ENCODE data around the gene EFNA1. TPM values are rescaled to one million over a fixed set of nuclear protein-coding genes. Genes with fewer than 3 reads are reported as not detected.
A peak's percentile ranks its signal among the peaks of the same experiment; 100 is the strongest.

EFNA1 gene
- total and polyA plus RNA-seq, 2 experiments from 2014 or later, result 3.2 to 5.1 TPM

DNA sequence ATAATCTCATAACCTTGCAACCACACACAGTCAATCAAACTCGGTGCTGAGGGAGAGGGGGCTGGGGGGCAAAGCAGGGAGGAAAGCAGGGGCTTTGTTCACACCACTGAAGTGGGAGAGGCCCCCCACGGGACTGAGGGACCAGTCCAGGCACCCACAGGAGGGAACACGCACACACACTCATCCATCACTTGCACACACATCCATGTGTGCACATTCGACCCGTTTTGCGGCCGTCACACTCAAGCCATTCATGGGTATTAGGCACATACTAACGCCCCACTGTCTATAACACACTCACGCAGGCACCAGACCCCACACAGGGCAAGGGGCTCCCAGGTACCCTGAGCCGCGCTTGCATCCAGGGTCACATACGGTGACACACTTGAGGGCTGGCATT is 35.0 kb upstream of the EFNA1 start:
- no peaks in the 10 kb centered on the region for H4K20me1 ChIP-seq (replicated peaks; ENCODE audit: insufficient read depth)
- ATAC-seq, result no peak
- H3K36me3 ChIP-seq (ENCODE audit: insufficient read depth), result no peaks in the 10 kb centered on the region
- Mint-ChIP-seq H3K27me3 (ENCODE audit: insufficient read depth, low read depth, poor library complexity) (peaks cover 21% of the 10 kb centered on the region), H3K4me1 (peaks cover 22% of the 10 kb centered on the region), H3K27ac (no peak overlapping the region), H3K36me3 (ENCODE audit: low read depth) (no peaks in the 10 kb centered on the region; the same call in 2 of the 3 replicates), H3K9me3 (no peaks in the 10 kb centered on the region), H3K4me3 (no peak overlapping the region; the same call in 2 of the 3 replicates)
- TF ChIP-seq ZNF114 (CRISPR knock-in tag; IDR thresholded peaks at IDR 0.05) (no peak), CREB1 (CRISPR knock-in tag; IDR thresholded peaks at IDR 0.05; ENCODE audit: low read depth) (no peak), EZH2 (IDR thresholded peaks at IDR 0.05; ENCODE audit: low read depth, unreplicated experiment) (no peak), POLR2AphosphoS5 (IDR thresholded peaks at IDR 0.05; ENCODE audit: low read depth) (no peak), NANOG (IDR thresholded peaks at IDR 0.05; ENCODE audit: borderline replicate concordance) (no peak), STAT1 (IDR thresholded peaks at IDR 0.05; ENCODE audit: unreplicated experiment) (no peak)
- H3K4me2 ChIP-seq, result no peak overlapping the region
- H3K79me2 ChIP-seq (replicated peaks; ENCODE audit: insufficient read depth), result no peaks in the 10 kb centered on the region
- H3K27ac ChIP-seq (ENCODE audit: low read depth), result no peak overlapping the region
- 0 out of 2 replicates have a peak, but pooled peaks cover 9% of the 10 kb centered on the region for H3F3A ChIP-seq (replicated peaks; ENCODE audit: low read depth)
- H3K9me2 ChIP-seq (ENCODE audit: insufficient read depth), result no peaks in the 10 kb centered on the region
- H2AFZ ChIP-seq, result no peak overlapping the region
- DNase-seq (ENCODE audit: low spot score), result no peak
- peaks cover 10% of the 10 kb centered on the region; the same call in 1 of the 2 replicates for H3K27me3 ChIP-seq (ENCODE audit: insufficient read depth)
- H3K4me1 ChIP-seq (ENCODE audit: insufficient read depth), result peaks cover 7% of the 10 kb centered on the region; the same call in 1 of the 2 replicates
- no peak overlapping the region for H3K4me3 ChIP-seq

DNA sequence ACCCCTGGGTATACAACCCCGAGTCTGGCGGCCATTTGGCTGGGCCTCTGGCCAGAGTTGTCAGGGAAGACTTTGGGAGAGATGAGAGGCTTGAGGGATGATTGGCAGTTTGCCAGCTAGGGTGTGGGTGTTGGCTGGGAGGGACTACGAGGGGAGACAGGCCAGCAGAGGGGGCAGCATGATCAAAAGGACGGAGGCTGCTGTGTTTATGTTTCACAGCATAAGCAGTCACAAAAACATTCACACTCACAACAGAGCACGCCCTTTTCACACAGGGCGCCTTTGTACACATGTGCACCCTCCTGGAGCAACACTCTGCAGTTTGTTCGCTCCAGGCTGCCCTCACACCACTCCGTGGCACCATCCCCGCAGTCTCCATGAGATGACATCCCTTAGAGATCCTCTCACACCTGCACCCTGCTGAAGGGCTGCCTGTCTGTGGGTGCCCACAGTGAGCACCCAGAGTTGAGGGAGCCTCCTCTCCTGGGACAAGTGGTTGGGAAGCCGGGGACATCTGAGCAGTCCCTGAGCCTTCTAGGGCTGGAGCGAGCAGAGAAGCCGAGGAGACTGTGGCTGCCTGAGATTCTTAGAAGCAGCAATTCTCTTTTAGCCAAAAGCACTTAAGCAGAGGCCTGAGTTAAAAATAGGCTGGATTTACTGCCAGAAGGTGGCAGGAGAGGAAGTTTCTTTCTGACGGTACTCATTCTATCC is 33.6 kb upstream of the EFNA1 start:
- H3K36me3 Mint-ChIP-seq (ENCODE audit: low read depth), result no peaks in the 10 kb centered on the region
- Histone ChIP-seq H3K27me3 (ENCODE audit: insufficient read depth) (peaks cover 10% of the 10 kb centered on the region; the same call in 1 of the 2 replicates), H3K4me3 (no peak overlapping the region), H3K4me1 (ENCODE audit: insufficient read depth) (peaks cover 7% of the 10 kb centered on the region; the same call in 1 of the 2 replicates), H2AFZ (peak overlapping the region; percentile 65), H3K79me2 (replicated peaks; ENCODE audit: insufficient read depth) (no peaks in the 10 kb centered on the region), H4K20me1 (replicated peaks; ENCODE audit: insufficient read depth) (no peaks in the 10 kb centered on the region), H3K9me2 (ENCODE audit: insufficient read depth) (no peaks in the 10 kb centered on the region), H3F3A (replicated peaks; ENCODE audit: low read depth) (0 out of 2 replicates have a peak, but pooled peaks cover 9% of the 10 kb centered on the region), H3K36me3 (ENCODE audit: insufficient read depth) (no peaks in the 10 kb centered on the region), H3K4me2 (peak overlapping the region; percentile 65; the same call in 1 of the 2 replicates), H3K27ac (ENCODE audit: low read depth) (no peak overlapping the region)
- DNase-seq (ENCODE audit: low spot score), result peak; percentile 81
- H3K27me3 Mint-ChIP-seq (ENCODE audit: insufficient read depth, low read depth, poor library complexity), result peaks cover 16% of the 10 kb centered on the region
- H3K4me1 Mint-ChIP-seq, result peaks cover 20% of the 10 kb centered on the region
- no peaks in the 10 kb centered on the region; the same call in 2 of the 3 replicates for H3K9me3 Mint-ChIP-seq
- TF ChIP-seq, protein P1, sequence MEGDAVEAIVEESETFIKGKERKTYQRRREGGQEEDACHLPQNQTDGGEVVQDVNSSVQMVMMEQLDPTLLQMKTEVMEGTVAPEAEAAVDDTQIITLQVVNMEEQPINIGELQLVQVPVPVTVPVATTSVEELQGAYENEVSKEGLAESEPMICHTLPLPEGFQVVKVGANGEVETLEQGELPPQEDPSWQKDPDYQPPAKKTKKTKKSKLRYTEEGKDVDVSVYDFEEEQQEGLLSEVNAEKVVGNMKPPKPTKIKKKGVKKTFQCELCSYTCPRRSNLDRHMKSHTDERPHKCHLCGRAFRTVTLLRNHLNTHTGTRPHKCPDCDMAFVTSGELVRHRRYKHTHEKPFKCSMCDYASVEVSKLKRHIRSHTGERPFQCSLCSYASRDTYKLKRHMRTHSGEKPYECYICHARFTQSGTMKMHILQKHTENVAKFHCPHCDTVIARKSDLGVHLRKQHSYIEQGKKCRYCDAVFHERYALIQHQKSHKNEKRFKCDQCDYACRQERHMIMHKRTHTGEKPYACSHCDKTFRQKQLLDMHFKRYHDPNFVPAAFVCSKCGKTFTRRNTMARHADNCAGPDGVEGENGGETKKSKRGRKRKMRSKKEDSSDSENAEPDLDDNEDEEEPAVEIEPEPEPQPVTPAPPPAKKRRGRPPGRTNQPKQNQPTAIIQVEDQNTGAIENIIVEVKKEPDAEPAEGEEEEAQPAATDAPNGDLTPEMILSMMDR (conservative IDR thresholded peaks at IDR 0.05; ENCODE audit: low read depth in 2 of 2), result peak; percentile 45 to 70
- TF ChIP-seq POLR2AphosphoS5 (IDR thresholded peaks at IDR 0.05; ENCODE audit: low read depth), result no peak
- no peak overlapping the region for H3K4me3 Mint-ChIP-seq
- H3K27ac Mint-ChIP-seq, result 0 out of 2 replicates have a peak overlapping the region, but pooled peaks have one; percentile 42
- peak; percentile 72 for ATAC-seq

DNA sequence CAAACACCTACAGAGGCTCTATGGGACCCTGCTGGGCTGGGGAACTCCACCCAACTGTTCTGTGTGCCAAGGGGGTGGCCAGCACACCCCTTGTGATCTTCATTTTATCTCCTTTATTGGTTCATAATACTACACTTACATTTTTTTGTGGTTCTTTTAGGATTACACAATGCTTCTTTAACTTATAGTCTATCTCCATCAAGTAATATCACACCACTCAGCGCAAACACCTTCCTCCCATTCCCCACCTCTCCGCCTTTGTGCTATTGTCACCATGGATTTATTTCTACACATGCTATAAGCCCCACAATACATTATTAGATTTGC is 33.1 kb upstream of the EFNA1 start:
- Mint-ChIP-seq H3K4me3 (no peak overlapping the region), H3K9me3 (no peaks in the 10 kb centered on the region; the same call in 2 of the 3 replicates), H3K4me1 (peaks cover 20% of the 10 kb centered on the region), H3K36me3 (ENCODE audit: low read depth) (no peaks in the 10 kb centered on the region), H3K27me3 (ENCODE audit: insufficient read depth, low read depth, poor library complexity) (peaks cover 16% of the 10 kb centered on the region), H3K27ac (no peak overlapping the region)
- Histone ChIP-seq H3K4me2 (no peak overlapping the region), H3K4me3 (no peak overlapping the region), H4K20me1 (replicated peaks; ENCODE audit: insufficient read depth) (no peaks in the 10 kb centered on the region), H3F3A (replicated peaks; ENCODE audit: low read depth) (0 out of 2 replicates have a peak, but pooled peaks cover 9% of the 10 kb centered on the region), H3K9me2 (ENCODE audit: insufficient read depth) (no peaks in the 10 kb centered on the region), H3K27ac (ENCODE audit: low read depth) (no peak overlapping the region), H3K36me3 (ENCODE audit: insufficient read depth) (no peaks in the 10 kb centered on the region), H3K27me3 (ENCODE audit: insufficient read depth) (peaks cover 10% of the 10 kb centered on the region; the same call in 1 of the 2 replicates), H3K4me1 (ENCODE audit: insufficient read depth) (peaks cover 7% of the 10 kb centered on the region; the same call in 1 of the 2 replicates), H3K79me2 (replicated peaks; ENCODE audit: insufficient read depth) (no peaks in the 10 kb centered on the region), H2AFZ (no peak overlapping the region)
- no peak for ATAC-seq
- TF ChIP-seq ZNF114 (CRISPR knock-in tag; IDR thresholded peaks at IDR 0.05), result no peak
- no peak for TF ChIP-seq STAT1 (IDR thresholded peaks at IDR 0.05; ENCODE audit: unreplicated experiment)
- DNase-seq (ENCODE audit: low spot score), result no peak

All from GM23338 (cell line).